Left cardiac atrium (tissue), 4 donors: ENCODE results near the gene SMPD4. TPM values are rescaled to one million over a fixed set of nuclear protein-coding genes. Genes with fewer than 3 reads are reported as not detected.
"Not testable (repeated sequence)": the region's sequence is repeated elsewhere in the genome, so short reads cannot be mapped to it uniquely, and the experiment has no call there.

Source experiments
- ATAC-seq, 2 donors: fragments of 200-7000 bp; cut with Tn5 transposase; one replicate each; pipeline ENCODE4 v1.9.1; 2020; ENCODE audit warnings: mild to moderate bottlenecking in 2 of 2, moderate library complexity in 2 of 2
- DNase-seq: peaks from one replicate; pipeline ENCODE4 v3.0.0-alpha.2; 2020
- intact Hi-C, 2 donors: fragments of 100-400 bp; cut with DNase I; formaldehyde crosslinking; loops; one replicate each; pipeline versions ENCODE4 v1.14.1 to v1.15.1; 2022 to 2023
- total RNA-seq, 2 donors: library from RNA; stranded (reverse); fragmentation: NEBNext Ultra II Directional; extraction: Animal tissue kit (Norgen Biotek cat#: 25700); gene quantifications; one replicate each; pipeline ENCODE4 v1.2.1, GENCODE V29; 2021
- donor health status: DM: no; HTN: yes; CAD: no.
- donor health status: DM: no; HTN: yes; CAD: no; lungs with severe emphysema.
- donor health status: DM: yes; HTN: yes; CAD: no.
- donor health status: Dilated cardiomyopathy.

Gene SMPD4
- total RNA-seq, 2 donors from 2014 or later = 20.2 to 24.4 TPM

- ATAC-seq = no peak
- intact Hi-C loops = no loop called here
- no peak for DNase-seq
Measured at GRCh38 chr2:130162968-130163367, 18.4 kb downstream of the SMPD4 start.

GRCh38 chr2:130162486-130162885 lies 18.9 kb downstream of the SMPD4 start:
- intact Hi-C loops, ATAC-seq, DNase-seq: not testable (repeated sequence)

GRCh38 chr2:130160838-130161705 lies 20.3 kb downstream of the SMPD4 start:
- intact Hi-C loops = not testable (repeated sequence)
- DNase-seq (peak; percentile 46), ATAC-seq (peak; percentile 75 to 81)

- no peak for DNase-seq
Measured at GRCh38 chr2:130160131-130160530, 21.3 kb downstream of the SMPD4 start.

GRCh38 chr2:130159376-130159775 lies 22.0 kb downstream of the SMPD4 start:
- not testable (repeated sequence) for DNase-seq, ATAC-seq
- intact Hi-C loops = loop anchor here in 1 of 2 donors (5.0 kb wide), 1 partner anchor 173 kb away; no protein-coding TSS in a partner anchor

More at GRCh38 chr2:130160131-130160530, 21.3 kb downstream of the SMPD4 start:
- intact Hi-C loops = no loop called here
- ATAC-seq = no peak

- intact Hi-C loops = loop anchor here in 1 of 2 donors (5.0 kb wide), 1 partner anchor 174 kb away; no protein-coding TSS in a partner anchor
Measured at GRCh38 chr2:130158631-130159030, 22.8 kb downstream of the SMPD4 start.

GRCh38 chr2:130157825-130158514 lies 23.4 kb downstream of the SMPD4 start:
- ATAC-seq, DNase-seq: not testable (repeated sequence)
- intact Hi-C loops = loop anchor here in 1 of 2 donors (5.0 kb wide), 1 partner anchor 174 kb away; no protein-coding TSS in a partner anchor

More at GRCh38 chr2:130158631-130159030, 22.8 kb downstream of the SMPD4 start:
- DNase-seq (no peak), ATAC-seq (no peak)

GRCh38 chr2:130157354-130157753 lies 24.0 kb downstream of the SMPD4 start:
- peak; percentile 21 for DNase-seq
- intact Hi-C loops = loop anchor here in 1 of 2 donors (5.0 kb wide), 1 partner anchor 175 kb away; no protein-coding TSS in a partner anchor
- ATAC-seq = not testable (repeated sequence)

- ATAC-seq (no peak), DNase-seq (peak; percentile 9)
- intact Hi-C loops = loop anchor here in 1 of 2 donors (5.0 kb wide), 1 partner anchor 176 kb away; no protein-coding TSS in a partner anchor
Measured at GRCh38 chr2:130156624-130157004, 24.8 kb downstream of the SMPD4 start.

GRCh38 chr2:130155956-130156623 lies 25.3 kb downstream of the SMPD4 start:
- intact Hi-C loops = loop anchor here in 1 of 2 donors (5.0 kb wide), 1 partner anchor 176 kb away; no protein-coding TSS in a partner anchor

GRCh38 chr2:130154773-130155765 lies 26.3 kb downstream of the SMPD4 start:
- peak; percentile 7 for DNase-seq
- intact Hi-C loops = loop anchor here in 1 of 2 donors (5.0 kb wide), 1 partner anchor 177 kb away; no protein-coding TSS in a partner anchor
- ATAC-seq = no peak

More at GRCh38 chr2:130155956-130156623, 25.3 kb downstream of the SMPD4 start:
- ATAC-seq (peak; percentile 46 to 47), DNase-seq (peak; percentile 48)

- DNase-seq, intact Hi-C loops, ATAC-seq: not testable (repeated sequence)
Measured at GRCh38 chr2:130154423-130154770, 27.0 kb downstream of the SMPD4 start.

- ATAC-seq, DNase-seq, intact Hi-C loops: not testable (repeated sequence)
Measured at GRCh38 chr2:130153721-130154422, 27.5 kb downstream of the SMPD4 start.

GRCh38 chr2:130152816-130153595 lies 28.4 kb downstream of the SMPD4 start:
- DNase-seq (no peak), ATAC-seq (no peak)
- intact Hi-C loops = no loop called here

- DNase-seq, ATAC-seq, intact Hi-C loops: not testable (repeated sequence)
Measured at GRCh38 chr2:130152136-130152815, 29.1 kb downstream of the SMPD4 start.

- intact Hi-C loops = not testable (repeated sequence)
Measured at GRCh38 chr2:130151145-130151512, 30.3 kb downstream of the SMPD4 start.

More at GRCh38 chr2:130151145-130151512, 30.3 kb downstream of the SMPD4 start:
- DNase-seq, ATAC-seq: not testable (repeated sequence)
